H9 (cell line): ENCODE results near the gene PPARD. TPM values are rescaled to one million over a fixed set of nuclear protein-coding genes. Genes with fewer than 3 reads are reported as not detected.

Experiments used
- DNase-seq: peaks from one replicate; pipeline ENCODE4 v3.0.0-alpha.2; 2017
- H2AFZ ChIP-seq: one replicate; pipeline ENCODE4 v1.6.1; 2013; ENCODE audit warnings: mild to moderate bottlenecking, low read length, control low read depth, moderate library complexity
- H2AK5ac ChIP-seq: 2 replicates; pipeline ENCODE4 v1.6.1; 2013; ENCODE audit warnings: low read length, control low read depth, mixed read lengths; ENCODE audit not compliant: insufficient read length
- H2BK120ac ChIP-seq: one replicate; pipeline ENCODE4 v1.6.1; 2013; ENCODE audit warnings: low read depth, mild to moderate bottlenecking, low read length, control low read depth, inconsistent platforms; ENCODE audit not compliant: poor library complexity, severe bottlenecking
- H2BK12ac ChIP-seq: 2 replicates; pipeline ENCODE4 v1.6.1; 2013; ENCODE audit warnings: low read length, control low read depth, mixed read lengths, low read depth; ENCODE audit not compliant: insufficient read length
- H2BK15ac ChIP-seq: 2 replicates; pipeline ENCODE4 v1.6.1; 2013; ENCODE audit warnings: low read depth, low read length, control low read depth
- H2BK20ac ChIP-seq: one replicate; pipeline ENCODE4 v1.6.1; 2013; ENCODE audit warnings: low read depth, mild to moderate bottlenecking, low read length, control low read depth, inconsistent platforms; ENCODE audit not compliant: poor library complexity, severe bottlenecking
- H2BK5ac ChIP-seq: 2 replicates; pipeline ENCODE4 v1.6.1; 2013; ENCODE audit warnings: low read length, control low read depth, mixed read lengths; ENCODE audit not compliant: insufficient read length
- H3K14ac ChIP-seq: 2 replicates; pipeline ENCODE4 v1.6.1; 2013; ENCODE audit warnings: low read length, control low read depth; ENCODE audit not compliant: insufficient read depth
- H3K18ac ChIP-seq: 2 replicates; pipeline ENCODE4 v1.6.1; 2013; ENCODE audit warnings: low read depth, mild to moderate bottlenecking, mixed read lengths, low read length, control low read depth; ENCODE audit not compliant: insufficient read length
- H3K23ac ChIP-seq: 2 replicates; pipeline ENCODE4 v1.6.1; 2013; ENCODE audit warnings: low read length, control low read depth, mixed read lengths, low read depth; ENCODE audit not compliant: insufficient read length
- H3K23me2 ChIP-seq: 2 replicates; pipeline ENCODE4 v1.6.1; 2013; ENCODE audit warnings: low read depth, mild to moderate bottlenecking, mixed read lengths, low read length, control low read depth; ENCODE audit not compliant: insufficient read length, poor library complexity, severe bottlenecking
- H3K27ac ChIP-seq: 2 replicates; pipeline ENCODE4 v1.5.1; 2013; ENCODE audit warnings: low read length, control low read depth, mixed read lengths, low read depth; ENCODE audit not compliant: insufficient read length
- H3K27me3 ChIP-seq: 2 replicates; pipeline ENCODE4 v1.6.1; 2013; ENCODE audit warnings: low read length, control low read depth, inconsistent platforms; ENCODE audit not compliant: insufficient read depth
- H3K4ac ChIP-seq: 2 replicates; pipeline ENCODE4 v1.6.1; 2013; ENCODE audit warnings: low read depth, mild to moderate bottlenecking, control low read depth, inconsistent platforms, low read length, moderate library complexity
- H3K4me1 ChIP-seq: 2 replicates; pipeline ENCODE4 v1.6.1; 2013; ENCODE audit warnings: low read length, control low read depth, inconsistent platforms; ENCODE audit not compliant: insufficient read depth
- H3K4me2 ChIP-seq: 2 replicates; pipeline ENCODE4 v1.6.1; 2013; ENCODE audit warnings: low read length, control low read depth, mixed read lengths; ENCODE audit not compliant: insufficient read length, insufficient read depth
- H3K56ac ChIP-seq: 2 replicates; pipeline ENCODE4 v1.6.1; 2013; ENCODE audit warnings: low read depth, mild to moderate bottlenecking, mixed read lengths, low read length, control low read depth; ENCODE audit not compliant: insufficient read length
- H3K79me1 ChIP-seq: 2 replicates; pipeline ENCODE4 v1.6.1; 2013; ENCODE audit warnings: low read depth, mild to moderate bottlenecking, moderate library complexity, low read length, control low read depth, inconsistent platforms; ENCODE audit not compliant: insufficient read depth, poor library complexity, severe bottlenecking
- H3K79me2 ChIP-seq: 2 replicates; pipeline ENCODE4 v1.6.1; 2013; ENCODE audit warnings: low read length, control low read depth, inconsistent platforms; ENCODE audit not compliant: insufficient read depth
- H3K9ac ChIP-seq: 2 replicates; pipeline ENCODE4 v1.6.1; 2013; ENCODE audit warnings: low read length, control low read depth, mixed read lengths; ENCODE audit not compliant: insufficient read length; ENCODE audit errors: extremely low read depth
- H3K9me3 ChIP-seq: one replicate; pipeline ENCODE4 v1.6.1; 2013; ENCODE audit warnings: low read depth, low read length, inconsistent platforms; ENCODE audit not compliant: control insufficient read depth
- H3T11ph ChIP-seq: one replicate; pipeline ENCODE4 v1.6.1; 2013; ENCODE audit warnings: mild to moderate bottlenecking, low read length, control low read depth, inconsistent platforms
- H4K20me1 ChIP-seq: one replicate; pipeline ENCODE4 v1.6.1; 2013; ENCODE audit not compliant: control insufficient read depth, insufficient read length, insufficient read depth
- H4K5ac ChIP-seq: 2 replicates; pipeline ENCODE4 v1.6.1; 2013; ENCODE audit warnings: low read depth, mild to moderate bottlenecking, mixed read lengths, low read length, control low read depth; ENCODE audit not compliant: insufficient read length
- H4K8ac ChIP-seq: replicated peaks from 2 replicates; pipeline ENCODE4 v1.6.1; 2013; ENCODE audit warnings: low read length, control low read depth, mixed read lengths, low read depth; ENCODE audit not compliant: insufficient read length
- H4K91ac ChIP-seq: 2 replicates; pipeline ENCODE4 v1.6.1; 2013; ENCODE audit warnings: low read depth, mild to moderate bottlenecking, moderate library complexity, mixed read lengths, low read length, control low read depth; ENCODE audit not compliant: insufficient read length
- H3K27ac Mint-ChIP-seq, 3 experiments: 2 replicates in 2 of 3; 3 replicates in 1 of 3; pipeline ENCODE4 v1.8.0; 2020 to 2021; ENCODE audit warnings: mixed read lengths in 3 of 3, mild to moderate bottlenecking in 1 of 3, moderate library complexity in 1 of 3
- H3K27me3 Mint-ChIP-seq: 2 replicates; pipeline ENCODE4 v1.8.0; 2021; ENCODE audit warnings: low read depth, mild to moderate bottlenecking, moderate library complexity, mixed read lengths
- H3K36me3 Mint-ChIP-seq, 3 experiments: 2 replicates in 2 of 3; 3 replicates in 1 of 3; pipeline ENCODE4 v1.8.0; 2020 to 2021; ENCODE audit warnings: low read depth in 3 of 3, mixed read lengths in 3 of 3; ENCODE audit not compliant: insufficient read depth in 1 of 3
- H3K4me1 Mint-ChIP-seq, 2 experiments: 2 replicates each; pipeline ENCODE4 v1.8.0; 2020; ENCODE audit warnings: mixed read lengths in 2 of 2
- H3K4me3 Mint-ChIP-seq, 2 experiments: 2 replicates in 1 of 2; 3 replicates in 1 of 2; pipeline ENCODE4 v1.8.0; 2020 to 2021; ENCODE audit warnings: mild to moderate bottlenecking in 2 of 2, mixed read lengths in 2 of 2, moderate library complexity in 1 of 2
- H3K9me3 Mint-ChIP-seq, 2 experiments: 2 replicates in 1 of 2; 3 replicates in 1 of 2; pipeline ENCODE4 v1.8.0; 2020; ENCODE audit warnings: mild to moderate bottlenecking in 2 of 2, mixed read lengths in 2 of 2, moderate library complexity in 1 of 2
- WGBS: extraction: QIAGEN DNeasy Blood & Tissue Kit; methylation state at CpG from one replicate; pipeline ENCODE4 v1.1.7; 2013; ENCODE audit warnings: missing lambda C conversion rate, low lambda C conversion rate, mixed read lengths; ENCODE audit not compliant: insufficient read length; ENCODE audit errors: extremely low coverage; 5-methylcytosine and 5-hydroxymethylcytosine counted together
- total RNA-seq: library from RNA; stranded (reverse); gene quantifications from 2 replicates; pipeline ENCODE4 v1.2.1, GENCODE V29; 2021
- TF ChIP-seq, protein P1 (sequence below): fragments of 200-600 bp; sonication (generic); conservative IDR thresholded peaks from 3 replicates; pipeline ENCODE4 v1.8.0; 2021; ENCODE audit warnings: antibody characterized with exemption, mild to moderate bottlenecking

The PPARD gene
- total RNA-seq, 1 experiment from 2014 or later, result 11.7 TPM

DNA sequence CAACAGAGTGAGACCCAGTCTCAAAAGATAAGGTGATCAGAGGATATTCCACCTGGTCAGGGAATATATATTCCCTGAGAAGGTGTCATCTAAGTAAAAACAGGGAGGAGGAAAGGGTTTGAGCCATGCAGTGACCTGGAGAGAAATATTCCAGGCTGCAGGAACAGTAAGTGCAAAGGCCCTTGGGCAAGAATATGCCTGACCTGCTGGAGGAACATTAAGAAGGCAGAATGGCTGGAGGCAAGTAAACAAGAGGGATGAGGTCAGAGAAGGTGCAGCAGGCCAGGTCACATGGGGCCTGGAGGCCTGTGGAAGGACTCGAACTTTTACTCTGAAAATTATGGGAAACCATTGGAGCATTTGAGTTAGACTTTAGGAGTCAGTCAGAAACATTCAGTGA, 38.1 kb upstream of the PPARD start:
- Mint-ChIP-seq H3K9me3 (no peaks in the 10 kb centered on the region), H3K4me1 (peaks cover 15 to 17% of the 10 kb centered on the region in 2 experiments)
- no peak overlapping the region for H4K8ac ChIP-seq

More for the DNA sequence above, 38.1 kb upstream of the PPARD start:
- Histone ChIP-seq H3K23ac (no peak overlapping the region), H3K4me2 (no peak overlapping the region), H3K79me1 (no peaks in the 10 kb centered on the region), H3K79me2 (no peaks in the 10 kb centered on the region), H3K27ac (no peak overlapping the region), H4K20me1 (no peaks in the 10 kb centered on the region), H3K4ac (no peak overlapping the region), H2BK20ac (no peak overlapping the region), H3K4me1 (peaks cover 2% of the 10 kb centered on the region; the same call in 1 of the 2 replicates), H3K27me3 (no peaks in the 10 kb centered on the region), H4K5ac (no peak overlapping the region), H3K56ac (no peak overlapping the region), H2BK5ac (no peak overlapping the region), H3K9me3 (no peaks in the 10 kb centered on the region), H2BK120ac (no peak overlapping the region), H3K18ac (no peak overlapping the region), H2BK12ac (no peak overlapping the region), H3K23me2 (no peaks in the 10 kb centered on the region), H4K91ac (no peak overlapping the region), H2AK5ac (no peak overlapping the region), H2AFZ (no peak overlapping the region), H3K14ac (no peak overlapping the region), H3T11ph (no peak overlapping the region), H2BK15ac (no peak overlapping the region), H3K9ac (no peak overlapping the region)
- no peak overlapping the region for H3K4me3 Mint-ChIP-seq
- H3K27me3 Mint-ChIP-seq, result no peaks in the 10 kb centered on the region; the same call in 1 of the 2 replicates
- TF ChIP-seq, protein P1, sequence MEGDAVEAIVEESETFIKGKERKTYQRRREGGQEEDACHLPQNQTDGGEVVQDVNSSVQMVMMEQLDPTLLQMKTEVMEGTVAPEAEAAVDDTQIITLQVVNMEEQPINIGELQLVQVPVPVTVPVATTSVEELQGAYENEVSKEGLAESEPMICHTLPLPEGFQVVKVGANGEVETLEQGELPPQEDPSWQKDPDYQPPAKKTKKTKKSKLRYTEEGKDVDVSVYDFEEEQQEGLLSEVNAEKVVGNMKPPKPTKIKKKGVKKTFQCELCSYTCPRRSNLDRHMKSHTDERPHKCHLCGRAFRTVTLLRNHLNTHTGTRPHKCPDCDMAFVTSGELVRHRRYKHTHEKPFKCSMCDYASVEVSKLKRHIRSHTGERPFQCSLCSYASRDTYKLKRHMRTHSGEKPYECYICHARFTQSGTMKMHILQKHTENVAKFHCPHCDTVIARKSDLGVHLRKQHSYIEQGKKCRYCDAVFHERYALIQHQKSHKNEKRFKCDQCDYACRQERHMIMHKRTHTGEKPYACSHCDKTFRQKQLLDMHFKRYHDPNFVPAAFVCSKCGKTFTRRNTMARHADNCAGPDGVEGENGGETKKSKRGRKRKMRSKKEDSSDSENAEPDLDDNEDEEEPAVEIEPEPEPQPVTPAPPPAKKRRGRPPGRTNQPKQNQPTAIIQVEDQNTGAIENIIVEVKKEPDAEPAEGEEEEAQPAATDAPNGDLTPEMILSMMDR, result no peak
- H3K27ac Mint-ChIP-seq, result no peak overlapping the region; a peak in 1 of 7 replicates
- no peaks in the 10 kb centered on the region for H3K36me3 Mint-ChIP-seq
- WGBS, result no CpG with 5 or more reads among the region's 1 CpG
- DNase-seq, result no peak
